Measurements from ENCODE around the gene UNC5B.
"Not testable (repeated sequence)": the region's sequence is repeated elsewhere in the genome, so short reads cannot be mapped to it uniquely, and the experiment has no call there.

Gene UNC5B

DNA sequence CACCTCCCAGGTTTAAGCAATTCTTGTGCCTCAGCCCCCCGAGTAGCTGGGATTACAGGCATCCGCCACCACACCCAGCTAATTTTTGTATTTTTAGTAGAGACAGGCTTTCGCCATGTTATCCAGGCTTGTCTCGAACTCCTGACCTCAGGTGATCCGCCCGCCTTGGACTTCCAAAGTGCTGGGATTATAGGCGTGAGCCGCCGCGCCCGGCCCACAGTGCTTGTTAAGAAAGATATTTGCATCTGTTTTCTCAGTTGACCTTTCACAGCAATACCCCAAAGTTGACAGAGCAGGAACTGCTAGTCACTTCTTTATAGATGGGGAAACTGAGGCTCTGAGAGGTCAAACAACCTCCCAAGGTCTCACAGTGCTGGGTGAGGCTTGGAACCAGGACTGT lies 60.6 kb downstream of the UNC5B start:
- H4K91ac ChIP-seq (ENCODE audit: low read depth, low read length); H3K23ac ChIP-seq (ENCODE audit: low read length); H3K9ac ChIP-seq (ENCODE audit: low read length); H3K9me3 ChIP-seq (ENCODE audit: insufficient read depth, low read depth, low read length); DNase-seq; H3K4me2 ChIP-seq (ENCODE audit: low read length); H3K18ac ChIP-seq (ENCODE audit: low read length); H2AK5ac ChIP-seq (ENCODE audit: low read length); H3K79me1 ChIP-seq (ENCODE audit: low read length); H4K12ac ChIP-seq (ENCODE audit: low read depth, low read length); H3K4me3 ChIP-seq (ENCODE audit: low read depth, low read length); H3K27ac ChIP-seq (ENCODE audit: low read depth, low read length); H2AFZ ChIP-seq (ENCODE audit: insufficient read depth, low read length, poor library complexity); H2BK5ac ChIP-seq (ENCODE audit: low read depth, low read length, poor library complexity); H2BK120ac ChIP-seq (ENCODE audit: insufficient read depth, low read length, poor library complexity); H3K27me3 ChIP-seq (ENCODE audit: insufficient read depth, low read length); H3K14ac ChIP-seq (ENCODE audit: low read length); H2BK12ac ChIP-seq (ENCODE audit: low read length); H3K4ac ChIP-seq (ENCODE audit: low read depth, low read length); H3K79me2 ChIP-seq (ENCODE audit: control insufficient read depth, insufficient read depth, low read length, poor library complexity); H4K8ac ChIP-seq (ENCODE audit: low read depth, low read length): not testable (repeated sequence)
- Histone ChIP-seq H3K36me3 (ENCODE audit: control insufficient read depth in 1 of 2, insufficient read depth in 2 of 2, low read length in 2 of 2) (peaks cover 4 to 13% of the 10 kb centered on the region in 2 experiments), H3K4me1 (ENCODE audit: control insufficient read depth in 1 of 2, insufficient read depth in 2 of 2, low read length in 2 of 2) (peaks cover 16 to 28% of the 10 kb centered on the region in 2 experiments)
- WGBS (ENCODE audit: extremely low coverage, insufficient coverage, insufficient read length): no CpG with 5 or more reads among the region's 11 CpGs

DNA sequence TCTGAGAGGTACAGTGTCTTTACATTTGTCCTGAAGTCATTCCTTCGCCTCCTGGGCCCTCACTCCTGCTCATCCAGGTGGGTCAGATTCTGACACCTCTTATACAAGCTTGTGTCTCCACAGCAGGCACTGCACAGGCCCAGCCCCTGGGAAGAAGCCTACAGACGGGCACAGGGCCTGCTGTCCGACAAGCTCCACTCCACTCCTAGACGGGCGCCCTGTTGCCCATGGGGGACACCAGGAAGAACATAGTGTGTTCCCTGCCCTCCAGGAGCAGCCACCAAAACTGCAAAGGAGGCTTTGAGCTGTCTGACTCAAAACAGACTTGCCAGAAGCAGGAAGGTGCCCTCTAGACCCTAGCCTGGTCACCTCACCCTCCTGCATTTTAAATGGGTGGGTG lies 61.1 kb downstream of the UNC5B start:
- Histone ChIP-seq H3K9me3 (ENCODE audit: insufficient read depth, low read depth, low read length) (peaks cover 3% of the 10 kb centered on the region), H2BK12ac (ENCODE audit: low read length) (no peak overlapping the region), H2AFZ (ENCODE audit: insufficient read depth, low read length, poor library complexity) (no peak overlapping the region), H3K4me1 (ENCODE audit: control insufficient read depth in 1 of 2, insufficient read depth in 2 of 2, low read length in 2 of 2) (peaks cover 12 to 26% of the 10 kb centered on the region in 2 experiments), H3K23ac (ENCODE audit: low read length) (no peak overlapping the region), H3K9ac (ENCODE audit: low read length) (no peak overlapping the region), H3K79me1 (ENCODE audit: low read length) (peaks cover 6% of the 10 kb centered on the region), H4K91ac (ENCODE audit: low read depth, low read length) (no peak overlapping the region), H4K12ac (ENCODE audit: low read depth, low read length) (no peak overlapping the region), H3K18ac (ENCODE audit: low read length) (peak overlapping the region; percentile 45), H2AK5ac (ENCODE audit: low read length) (no peak overlapping the region), H3K36me3 (ENCODE audit: control insufficient read depth in 1 of 2, insufficient read depth in 2 of 2, low read length in 2 of 2) (peaks cover 4 to 16% of the 10 kb centered on the region in 2 experiments), H3K4me2 (ENCODE audit: low read length) (no peak overlapping the region), H4K8ac (ENCODE audit: low read depth, low read length) (no peak overlapping the region), H3K14ac (ENCODE audit: low read length) (no peak overlapping the region), H2BK5ac (ENCODE audit: low read depth, low read length, poor library complexity) (no peak overlapping the region), H3K27me3 (ENCODE audit: insufficient read depth, low read length) (no peaks in the 10 kb centered on the region), H2BK120ac (ENCODE audit: insufficient read depth, low read length, poor library complexity) (no peak overlapping the region), H3K4me3 (ENCODE audit: low read depth, low read length) (no peak overlapping the region), H3K27ac (ENCODE audit: low read depth, low read length) (no peak overlapping the region), H3K79me2 (ENCODE audit: control insufficient read depth, insufficient read depth, low read length, poor library complexity) (peaks cover 2% of the 10 kb centered on the region), H3K4ac (ENCODE audit: low read depth, low read length) (no peak overlapping the region)
- WGBS (ENCODE audit: extremely low coverage, insufficient coverage, insufficient read length): no CpG with 5 or more reads among the region's 5 CpGs
- no peak for DNase-seq

DNA sequence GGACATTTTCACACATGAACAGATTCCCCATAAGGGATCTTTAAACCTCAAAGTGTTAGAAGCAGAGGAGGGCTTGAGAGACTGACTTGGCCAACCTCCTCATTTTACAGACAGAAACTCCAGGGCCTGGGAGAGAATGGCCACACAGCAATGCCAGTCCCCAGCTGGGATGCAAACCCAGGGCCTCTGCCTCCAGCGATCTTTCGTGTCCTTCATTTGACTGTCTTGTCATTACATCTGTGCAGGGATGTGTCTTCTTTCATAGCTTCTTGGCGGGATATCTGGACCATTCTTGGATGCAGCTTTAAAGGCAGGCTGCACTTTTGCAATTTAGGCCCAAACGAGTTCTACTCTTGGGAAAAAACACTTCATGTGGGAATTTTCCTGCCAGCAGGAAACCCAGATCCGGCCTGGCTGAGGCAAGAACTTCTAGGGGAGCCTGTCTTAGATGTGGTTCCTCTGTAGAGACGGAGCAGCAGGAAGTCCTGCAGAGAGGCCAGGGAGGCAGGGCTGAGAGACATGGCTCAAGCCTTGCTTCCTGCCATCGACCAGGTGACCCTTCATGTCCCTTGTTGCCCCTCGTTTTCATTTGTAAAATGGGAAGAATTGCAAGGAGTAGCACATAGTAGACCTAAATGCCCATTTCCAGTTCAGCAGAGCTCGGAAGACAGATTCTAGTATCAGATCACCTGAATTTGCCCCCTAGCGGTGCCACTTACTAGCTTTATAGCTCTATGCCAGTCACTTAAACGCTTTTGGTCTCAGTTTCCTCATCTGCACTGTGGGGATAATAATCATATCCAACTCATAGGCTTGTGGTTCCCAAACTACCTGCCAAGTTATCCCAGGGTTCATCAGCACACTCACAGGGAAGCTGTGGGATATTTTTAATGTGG lies 62.8 kb downstream of the UNC5B start:
- peaks cover 3% of the 10 kb centered on the region for H3K9me3 ChIP-seq (ENCODE audit: insufficient read depth, low read depth, low read length)

DNA sequence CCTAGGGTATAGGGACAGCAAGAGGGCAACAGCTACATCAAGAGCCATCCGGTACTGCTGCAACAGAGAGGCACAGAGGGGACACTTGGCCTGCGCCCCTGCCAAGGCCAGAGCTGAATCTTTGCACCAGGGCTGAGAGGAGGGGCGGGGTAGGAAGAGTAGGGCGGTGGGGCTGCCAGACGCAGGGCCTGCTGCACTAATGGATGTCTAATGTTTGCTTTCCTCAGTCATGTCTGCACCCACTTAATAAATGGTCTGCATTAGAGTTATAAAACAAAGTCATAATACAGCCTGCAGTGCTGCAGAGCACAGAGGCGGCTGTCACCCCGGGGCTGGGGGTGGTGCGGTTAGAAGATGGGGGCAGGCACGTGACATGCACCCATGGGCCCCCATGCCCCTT lies 64.5 kb downstream of the UNC5B start:
- Histone ChIP-seq H2BK5ac (ENCODE audit: low read depth, low read length, poor library complexity) (no peak overlapping the region), H3K9ac (ENCODE audit: low read length) (no peak overlapping the region), H2AK5ac (ENCODE audit: low read length) (no peak overlapping the region), H3K9me3 (ENCODE audit: insufficient read depth, low read depth, low read length) (peaks cover 3% of the 10 kb centered on the region), H3K4me3 (ENCODE audit: low read depth, low read length) (no peak overlapping the region), H3K4ac (ENCODE audit: low read depth, low read length) (no peak overlapping the region), H3K23ac (ENCODE audit: low read length) (no peak overlapping the region), H4K8ac (ENCODE audit: low read depth, low read length) (no peak overlapping the region), H3K79me2 (ENCODE audit: control insufficient read depth, insufficient read depth, low read length, poor library complexity) (no peaks in the 10 kb centered on the region), H3K18ac (ENCODE audit: low read length) (no peak overlapping the region), H2BK12ac (ENCODE audit: low read length) (no peak overlapping the region), H3K4me2 (ENCODE audit: low read length) (no peak overlapping the region), H3K4me1 (ENCODE audit: control insufficient read depth in 1 of 2, insufficient read depth in 2 of 2, low read length in 2 of 2) (peaks cover 0 to 10% of the 10 kb centered on the region in 2 experiments), H3K14ac (ENCODE audit: low read length) (no peak overlapping the region), H2AFZ (ENCODE audit: insufficient read depth, low read length, poor library complexity) (no peak overlapping the region), H3K27me3 (ENCODE audit: insufficient read depth, low read length) (no peaks in the 10 kb centered on the region), H2BK120ac (ENCODE audit: insufficient read depth, low read length, poor library complexity) (no peak overlapping the region), H3K36me3 (ENCODE audit: control insufficient read depth in 1 of 2, insufficient read depth in 2 of 2, low read length in 2 of 2) (peaks cover 25 to 40% of the 10 kb centered on the region in 2 experiments), H4K91ac (ENCODE audit: low read depth, low read length) (no peak overlapping the region), H3K79me1 (ENCODE audit: low read length) (no peaks in the 10 kb centered on the region), H4K12ac (ENCODE audit: low read depth, low read length) (no peak overlapping the region), H3K27ac (ENCODE audit: low read depth, low read length) (no peak overlapping the region)
- no peak for DNase-seq
- no CpG with 5 or more reads among the region's 9 CpGs for WGBS (ENCODE audit: extremely low coverage, insufficient coverage, insufficient read length)

More for the DNA sequence above, 62.8 kb downstream of the UNC5B start:
- H3K14ac ChIP-seq (ENCODE audit: low read length): no peak overlapping the region
- no peak overlapping the region for H4K12ac ChIP-seq (ENCODE audit: low read depth, low read length)
- H2BK12ac ChIP-seq (ENCODE audit: low read length): no peak overlapping the region
- H2AFZ ChIP-seq (ENCODE audit: insufficient read depth, low read length, poor library complexity): no peak overlapping the region
- no peak overlapping the region for H4K8ac ChIP-seq (ENCODE audit: low read depth, low read length)
- no peak overlapping the region for H2AK5ac ChIP-seq (ENCODE audit: low read length)
- H3K4me3 ChIP-seq (ENCODE audit: low read depth, low read length): no peak overlapping the region
- H4K91ac ChIP-seq (ENCODE audit: low read depth, low read length): no peak overlapping the region
- no peak overlapping the region for H2BK120ac ChIP-seq (ENCODE audit: insufficient read depth, low read length, poor library complexity)
- H3K36me3 ChIP-seq (ENCODE audit: control insufficient read depth in 1 of 2, insufficient read depth in 2 of 2, low read length in 2 of 2): peaks cover 16 to 30% of the 10 kb centered on the region in 2 experiments
- H3K4ac ChIP-seq (ENCODE audit: low read depth, low read length): no peak overlapping the region
- H2BK5ac ChIP-seq (ENCODE audit: low read depth, low read length, poor library complexity): no peak overlapping the region
- peaks cover 0 to 19% of the 10 kb centered on the region in 2 experiments for H3K4me1 ChIP-seq (ENCODE audit: control insufficient read depth in 1 of 2, insufficient read depth in 2 of 2, low read length in 2 of 2)
- no CpG with 5 or more reads among the region's 11 CpGs for WGBS (ENCODE audit: extremely low coverage, insufficient coverage, insufficient read length)
- no peak overlapping the region for H3K9ac ChIP-seq (ENCODE audit: low read length)
- H3K18ac ChIP-seq (ENCODE audit: low read length): no peak overlapping the region
- peaks cover 3% of the 10 kb centered on the region for H3K79me1 ChIP-seq (ENCODE audit: low read length)
- H3K79me2 ChIP-seq (ENCODE audit: control insufficient read depth, insufficient read depth, low read length, poor library complexity): peaks cover 2% of the 10 kb centered on the region
- no peak overlapping the region for H3K27ac ChIP-seq (ENCODE audit: low read depth, low read length)
- H3K27me3 ChIP-seq (ENCODE audit: insufficient read depth, low read length): no peaks in the 10 kb centered on the region
- DNase-seq: no peak
- H3K23ac ChIP-seq (ENCODE audit: low read length): no peak overlapping the region
- no peak overlapping the region for H3K4me2 ChIP-seq (ENCODE audit: low read length)
